CD4-positive, alpha-beta T cell (primary cell): ENCODE data around the gene C10orf67. TPM values are rescaled to one million over a fixed set of nuclear protein-coding genes. Genes with fewer than 3 reads are reported as not detected.

Experiments used
- ATAC-seq: fragments of 200-7000 bp; cut with Tn5 transposase; one replicate; pipeline ENCODE4 v1.10.0; 2022; ENCODE audit warnings: mild to moderate bottlenecking; ENCODE audit not compliant: poor library complexity
- CTCF ChIA-PET: fragments of 350-600 bp; sonication (Branson Sonifier 250); formaldehyde crosslinking; loops from one replicate; lab custom pipeline; 2021; ENCODE audit warnings: antibody characterized with exemption, inconsistent platforms; lab: Charles Lee
- POLR2A ChIA-PET: fragments of 350-600 bp; sonication (Branson Sonifier 250); formaldehyde crosslinking; loops from one replicate; lab custom pipeline; 2021; ENCODE audit warnings: antibody characterized with exemption, inconsistent platforms; lab: Charles Lee
- DNase-seq, 14 experiments: peaks; one replicate each; pipeline ENCODE4 v3.0.0-alpha.2; 2013 to 2020; ENCODE audit warnings: mixed read lengths in 2 of 14
- H3K27ac ChIP-seq, 2 donors: one replicate each; pipeline versions ENCODE4 v1.5.1 to v1.7.0; 2013; ENCODE audit warnings: low read length in 2 of 2, low read depth in 1 of 2, mild to moderate bottlenecking in 1 of 2
- H3K27me3 ChIP-seq, 2 experiments: 1 replicate in 1 of 2; 2 replicates in 1 of 2; pipeline versions ENCODE4 v1.6.1 to v1.7.0; 2013; ENCODE audit warnings: low read length in 2 of 2, control low read depth in 1 of 2, mild to moderate bottlenecking in 1 of 2, moderate library complexity in 1 of 2; ENCODE audit not compliant: insufficient read depth in 2 of 2, control insufficient read depth in 1 of 2
- H3K36me3 ChIP-seq: one replicate; pipeline ENCODE4 v1.6.1; 2013; ENCODE audit warnings: low read length, control low read depth; ENCODE audit not compliant: insufficient read depth
- H3K4me1 ChIP-seq: one replicate; pipeline ENCODE4 v1.6.1; 2013; ENCODE audit warnings: low read length, control low read depth; ENCODE audit not compliant: insufficient read depth
- H3K4me3 ChIP-seq: one replicate; pipeline ENCODE4 v1.5.1; 2013; ENCODE audit warnings: mild to moderate bottlenecking, low read length, moderate library complexity
- H3K9me3 ChIP-seq, 2 experiments: 1 replicate in 1 of 2; 2 replicates in 1 of 2; pipeline versions ENCODE4 v1.6.1 to v1.7.0; 2013; ENCODE audit warnings: low read length in 2 of 2, mild to moderate bottlenecking in 2 of 2, control low read depth in 1 of 2, moderate library complexity in 1 of 2; ENCODE audit not compliant: control insufficient read depth in 1 of 2, insufficient read depth in 1 of 2
- H3K27ac Mint-ChIP-seq: one replicate; pipeline ENCODE4 v1.8.0; 2020; ENCODE audit warnings: mixed read lengths
- H3K27me3 Mint-ChIP-seq: one replicate; pipeline ENCODE4 v1.8.0; 2021; ENCODE audit warnings: mixed read lengths
- H3K36me3 Mint-ChIP-seq: one replicate; pipeline ENCODE4 v1.8.0; 2021; ENCODE audit warnings: low read depth, mixed read lengths
- H3K4me1 Mint-ChIP-seq: one replicate; pipeline ENCODE4 v1.8.0; 2021; ENCODE audit warnings: low read depth, mixed read lengths
- H3K4me3 Mint-ChIP-seq: one replicate; pipeline ENCODE4 v1.8.0; 2020; ENCODE audit warnings: mild to moderate bottlenecking, mixed read lengths
- H3K9me3 Mint-ChIP-seq: one replicate; pipeline ENCODE4 v1.8.0; 2020; ENCODE audit warnings: mixed read lengths
- intact Hi-C, 2 experiments: fragments of 100-400 bp; cut with DNase I in 1 of 2; cut with micrococcal nuclease in 1 of 2; formaldehyde crosslinking; loops; one replicate each; pipeline versions ENCODE4 v1.15.1 to v1.9.0; 2023 to 2025; cut with DNase I, micrococcal nuclease
- total RNA-seq, 174 experiments: library from RNA in 2 of 174; stranded (reverse) in 2 of 174; gene quantifications; one replicate each; pipeline ENCODE4 v1.2.3 and lab custom pipeline; 2021 to 2026
- TF ChIP-seq, protein P1 (sequence below): fragments of 200-600 bp; IDR thresholded peaks from one replicate; pipeline ENCODE4 v1.8.0; 2022; ENCODE audit warnings: antibody characterized with exemption, mild to moderate bottlenecking

The C10orf67 gene
- total RNA-seq, 2 experiments from 2014 or later: not detected

DNA sequence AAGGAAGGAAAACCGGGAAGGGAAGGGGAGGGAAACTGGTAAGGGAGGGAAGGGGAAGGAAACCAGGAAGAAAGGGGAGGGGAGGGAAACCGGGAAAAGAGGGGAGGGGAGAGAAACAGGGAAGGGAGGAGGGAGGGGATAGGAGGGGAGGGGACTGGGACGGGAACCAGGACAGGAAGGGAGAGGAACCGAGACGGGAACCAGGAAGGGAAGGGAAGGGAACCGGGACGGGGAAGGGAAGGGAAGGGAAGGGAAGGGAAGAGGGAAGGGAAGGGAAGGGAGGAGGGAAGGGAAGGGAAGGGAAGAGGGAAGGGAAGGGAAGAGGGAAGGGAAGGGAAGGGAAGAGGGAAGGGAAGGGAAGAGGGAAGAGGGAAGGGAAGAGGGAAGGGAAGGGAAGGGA is 13.6 kb downstream of the C10orf67 start:
- Mint-ChIP-seq H3K27ac (no peak overlapping the region), H3K4me1 (no peaks in the 10 kb centered on the region), H3K4me3 (no peak overlapping the region), H3K9me3 (no peaks in the 10 kb centered on the region), H3K36me3 (no peaks in the 10 kb centered on the region), H3K27me3 (no peaks in the 10 kb centered on the region)
- no peaks in the 10 kb centered on the region for H3K4me1 ChIP-seq
- no peak overlapping the region for H3K27ac ChIP-seq
- H3K4me3 ChIP-seq: no peak overlapping the region
- CTCF ChIA-PET: interaction anchor here (0.9 kb wide), 1 partner anchor 32 kb away, joined by 3 read pairs; no protein-coding TSS in a partner anchor
- H3K27me3 ChIP-seq: no peaks in the 10 kb centered on the region
- POLR2A ChIA-PET: no interaction called here
- no peak for DNase-seq
- TF ChIP-seq, protein P1, sequence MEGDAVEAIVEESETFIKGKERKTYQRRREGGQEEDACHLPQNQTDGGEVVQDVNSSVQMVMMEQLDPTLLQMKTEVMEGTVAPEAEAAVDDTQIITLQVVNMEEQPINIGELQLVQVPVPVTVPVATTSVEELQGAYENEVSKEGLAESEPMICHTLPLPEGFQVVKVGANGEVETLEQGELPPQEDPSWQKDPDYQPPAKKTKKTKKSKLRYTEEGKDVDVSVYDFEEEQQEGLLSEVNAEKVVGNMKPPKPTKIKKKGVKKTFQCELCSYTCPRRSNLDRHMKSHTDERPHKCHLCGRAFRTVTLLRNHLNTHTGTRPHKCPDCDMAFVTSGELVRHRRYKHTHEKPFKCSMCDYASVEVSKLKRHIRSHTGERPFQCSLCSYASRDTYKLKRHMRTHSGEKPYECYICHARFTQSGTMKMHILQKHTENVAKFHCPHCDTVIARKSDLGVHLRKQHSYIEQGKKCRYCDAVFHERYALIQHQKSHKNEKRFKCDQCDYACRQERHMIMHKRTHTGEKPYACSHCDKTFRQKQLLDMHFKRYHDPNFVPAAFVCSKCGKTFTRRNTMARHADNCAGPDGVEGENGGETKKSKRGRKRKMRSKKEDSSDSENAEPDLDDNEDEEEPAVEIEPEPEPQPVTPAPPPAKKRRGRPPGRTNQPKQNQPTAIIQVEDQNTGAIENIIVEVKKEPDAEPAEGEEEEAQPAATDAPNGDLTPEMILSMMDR: no peak
- H3K36me3 ChIP-seq: no peaks in the 10 kb centered on the region
- intact Hi-C loops: loop anchor here in 1 of 2 experiments (10.0 kb wide), 1 partner anchor 114 kb away; no protein-coding TSS in a partner anchor
- H3K9me3 ChIP-seq: no peaks in the 10 kb centered on the region
- ATAC-seq: no peak

DNA sequence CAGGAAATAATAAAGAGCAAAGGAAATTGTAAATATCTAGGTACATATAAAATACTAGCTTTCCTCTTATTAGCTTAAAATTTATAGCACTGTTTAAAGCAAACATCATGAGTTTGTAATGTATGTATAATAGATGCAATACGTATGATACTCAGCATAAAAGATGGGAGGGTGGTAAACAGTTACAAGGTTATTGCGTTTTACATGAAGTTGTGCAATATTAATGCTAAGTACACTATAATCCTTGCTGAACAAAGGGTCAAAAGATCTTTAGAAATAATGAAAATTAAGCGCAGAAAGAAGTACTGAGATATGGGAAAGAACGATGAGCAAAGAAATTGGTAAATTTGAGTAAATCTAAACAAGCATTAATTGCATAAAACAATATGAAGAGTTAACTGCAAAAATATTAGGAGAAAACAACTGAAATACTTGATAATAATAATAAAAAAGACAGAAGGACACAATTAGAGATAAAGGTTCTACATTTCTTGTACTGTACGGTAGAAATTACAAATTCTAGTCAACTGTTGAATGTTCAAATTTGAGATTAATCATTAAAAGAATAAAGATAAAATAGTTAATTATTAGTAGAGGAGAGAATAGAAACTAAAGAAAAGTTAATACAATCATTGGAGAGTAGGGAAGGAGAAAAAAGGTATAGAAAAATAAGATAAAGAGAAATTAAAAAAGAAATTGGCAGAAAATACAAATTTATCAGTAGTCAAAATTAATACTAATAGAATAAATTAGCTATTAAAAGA is 17.9 kb downstream of the C10orf67 start:
- ATAC-seq (no peak), DNase-seq (no peak)
- Mint-ChIP-seq H3K9me3 (no peaks in the 10 kb centered on the region), H3K4me1 (no peaks in the 10 kb centered on the region), H3K27ac (no peak overlapping the region), H3K4me3 (no peak overlapping the region), H3K27me3 (peaks cover 5% of the 10 kb centered on the region), H3K36me3 (no peaks in the 10 kb centered on the region)
- CTCF ChIA-PET: no interaction called here
- POLR2A ChIA-PET: no interaction called here
- intact Hi-C loops: no loop called here
- no peaks in the 10 kb centered on the region for H3K36me3 ChIP-seq
- no peaks in the 10 kb centered on the region for H3K9me3 ChIP-seq
- no peaks in the 10 kb centered on the region for H3K4me1 ChIP-seq
- H3K27me3 ChIP-seq: no peaks in the 10 kb centered on the region
- H3K4me3 ChIP-seq: no peak overlapping the region
- TF ChIP-seq, protein P1: no peak
- no peak overlapping the region for H3K27ac ChIP-seq

GRCh38 chr10:23325132-23325531 is 19.5 kb downstream of the C10orf67 start:
- intact Hi-C loops: no loop called here
- ATAC-seq (no peak), DNase-seq (peak in 2 of 14 experiments; percentile 27 to 28)
- Mint-ChIP-seq H3K4me3 (no peak overlapping the region), H3K36me3 (no peaks in the 10 kb centered on the region), H3K27ac (no peak overlapping the region), H3K4me1 (no peaks in the 10 kb centered on the region), H3K9me3 (no peaks in the 10 kb centered on the region), H3K27me3 (peaks cover 5% of the 10 kb centered on the region)
- Histone ChIP-seq H3K9me3 (no peaks in the 10 kb centered on the region), H3K4me3 (no peak overlapping the region), H3K36me3 (no peaks in the 10 kb centered on the region), H3K27ac (no peak overlapping the region), H3K4me1 (no peaks in the 10 kb centered on the region), H3K27me3 (no peaks in the 10 kb centered on the region)
- TF ChIP-seq, protein P1: no peak
- POLR2A ChIA-PET: no interaction called here
- CTCF ChIA-PET: interaction anchor here (0.6 kb wide), 1 partner anchor 14 kb away, joined by 3 read pairs; no protein-coding TSS in a partner anchor
